NCI-H446 (cell line): Measurements from ENCODE around the gene ILKAP.

Source experiments
- DNase-seq, 2 experiments: peaks; one replicate each; lab custom pipeline; 2025; lab: John Stamatoyannopoulos, UW

The ILKAP gene

GRCh38 chr2:238166391-238167343 lies 36.8 kb downstream of the ILKAP start:
- no peak for DNase-seq

- DNase-seq = no peak
These were observed 38.1 kb downstream of the ILKAP start for GRCh38 chr2:238165288-238165921.

GRCh38 chr2:238164906-238165287 lies 38.6 kb downstream of the ILKAP start:
- DNase-seq = no peak

GRCh38 chr2:238163481-238164198 lies 39.9 kb downstream of the ILKAP start:
- no peak for DNase-seq

GRCh38 chr2:238162846-238163441 lies 40.6 kb downstream of the ILKAP start:
- no peak for DNase-seq

- no peak for DNase-seq
These were observed 41.1 kb downstream of the ILKAP start for GRCh38 chr2:238162251-238162845.

GRCh38 chr2:238161291-238162051 lies 42.0 kb downstream of the ILKAP start:
- no peak for DNase-seq

GRCh38 chr2:238160206-238161129 lies 43.0 kb downstream of the ILKAP start:
- no peak for DNase-seq

GRCh38 chr2:238159661-238160205 lies 43.8 kb downstream of the ILKAP start:
- no peak for DNase-seq

- no peak for DNase-seq
These were observed 44.4 kb downstream of the ILKAP start for GRCh38 chr2:238159071-238159539.

GRCh38 chr2:238158509-238159070 lies 44.9 kb downstream of the ILKAP start, which contains the start of gene ERFE:
ERFE (plus strand) TSS chr2:238158970; CDS start chr2:238159008, 38 bp downstream.
- DNase-seq = peak in 1 of 2 experiments; percentile 45

GRCh38 chr2:238158018-238158508 lies 45.4 kb downstream of the ILKAP start:
- no peak for DNase-seq

- no peak for DNase-seq
These were observed 45.9 kb downstream of the ILKAP start for GRCh38 chr2:238157506-238158017.

GRCh38 chr2:238155761-238156694 lies 47.5 kb downstream of the ILKAP start:
- no peak for DNase-seq

- DNase-seq = no peak
These were observed 48.3 kb downstream of the ILKAP start for GRCh38 chr2:238155051-238155760.

- no peak for DNase-seq
These were observed 48.9 kb downstream of the ILKAP start for GRCh38 chr2:238154570-238154969.
